Forelimb muscle (tissue), 1 donor: ENCODE measurements around the gene PDE8B. TPM values are rescaled to one million over a fixed set of nuclear protein-coding genes. Genes with fewer than 3 reads are reported as not detected.

Experiments used
- DNase-seq: peaks from one replicate; pipeline ENCODE4 v3.0.0-alpha.2; 2013; ENCODE audit warnings: low read depth
- polyA plus RNA-seq: library from polyadenylated mRNA; unstranded; fragments of 120-200 nt; gene quantifications from one replicate; pipeline ENCODE4 v1.2.1, GENCODE V29; 2013; ENCODE audit not compliant: insufficient read length

PDE8B gene
- polyA plus RNA-seq, 1 donor, result 3.9 TPM

DNA sequence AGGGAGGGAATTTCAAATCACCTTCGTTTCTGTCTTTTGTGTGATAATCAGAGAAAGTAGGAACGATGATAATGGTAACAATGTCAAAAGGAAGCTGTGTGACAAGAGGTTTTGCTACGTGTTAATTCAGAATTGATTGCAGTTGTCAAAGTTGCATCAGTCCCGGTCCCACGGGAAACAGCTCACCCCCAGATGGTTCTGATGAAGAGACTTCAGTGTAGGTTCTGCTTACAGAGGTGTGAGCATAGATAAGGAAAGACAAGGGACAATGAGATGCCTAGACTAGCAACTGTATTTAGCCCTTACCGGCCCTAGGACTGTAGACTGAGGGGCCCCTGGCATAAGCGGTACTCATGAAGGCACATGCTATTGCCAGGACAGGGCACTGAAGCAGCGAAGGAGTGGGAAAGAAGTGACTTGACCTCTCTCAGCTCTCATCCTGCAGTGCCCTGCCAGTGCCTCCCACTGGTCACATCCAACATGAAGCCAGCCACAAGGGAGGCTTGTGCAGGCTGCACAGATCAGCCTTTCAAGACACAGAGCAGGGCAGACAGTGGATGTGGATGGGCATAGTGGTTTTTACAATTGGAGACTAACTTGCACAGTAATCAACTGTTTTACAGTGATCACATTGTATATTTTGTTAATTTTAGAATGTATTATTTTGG is 21.1 kb downstream of the PDE8B start:
- DNase-seq, result no peak

DNA sequence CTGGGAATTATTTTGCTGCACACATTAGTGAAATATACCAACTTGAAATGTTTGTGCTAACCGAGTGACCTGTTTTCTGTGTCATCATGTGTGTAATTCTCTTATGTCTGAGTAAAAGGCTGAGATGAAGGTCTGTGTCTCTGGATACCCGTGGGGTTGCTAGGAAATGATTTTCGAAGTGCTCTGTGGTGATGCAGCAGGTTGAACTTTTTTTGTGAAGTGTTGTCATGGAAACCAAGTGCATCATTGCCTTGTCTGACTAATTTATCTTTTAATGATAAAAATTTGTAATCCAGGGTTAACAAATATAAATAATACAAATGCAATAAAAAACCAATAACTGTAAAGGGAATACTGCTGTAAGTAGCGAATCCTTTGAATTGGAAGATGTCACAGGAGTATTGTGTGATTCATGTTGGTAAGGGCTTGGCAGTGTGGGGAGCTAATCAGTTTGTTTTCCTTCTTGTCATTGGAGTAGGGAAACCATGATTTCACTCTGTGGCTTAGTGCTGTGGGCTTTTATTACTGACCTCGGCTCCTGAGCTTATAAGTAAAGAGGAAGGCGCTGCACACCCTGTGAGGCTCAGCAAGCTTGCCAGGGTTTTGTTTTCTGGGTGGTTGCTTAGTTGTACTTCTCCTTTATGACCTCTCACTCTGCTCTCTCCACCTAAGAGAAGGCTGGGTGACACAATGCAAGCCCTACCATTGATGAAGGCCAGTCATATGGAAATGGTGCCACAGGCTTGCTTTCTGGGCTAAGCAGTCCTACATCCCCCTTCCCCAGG is 22.3 kb downstream of the PDE8B start:
- DNase-seq, result no peak

DNA sequence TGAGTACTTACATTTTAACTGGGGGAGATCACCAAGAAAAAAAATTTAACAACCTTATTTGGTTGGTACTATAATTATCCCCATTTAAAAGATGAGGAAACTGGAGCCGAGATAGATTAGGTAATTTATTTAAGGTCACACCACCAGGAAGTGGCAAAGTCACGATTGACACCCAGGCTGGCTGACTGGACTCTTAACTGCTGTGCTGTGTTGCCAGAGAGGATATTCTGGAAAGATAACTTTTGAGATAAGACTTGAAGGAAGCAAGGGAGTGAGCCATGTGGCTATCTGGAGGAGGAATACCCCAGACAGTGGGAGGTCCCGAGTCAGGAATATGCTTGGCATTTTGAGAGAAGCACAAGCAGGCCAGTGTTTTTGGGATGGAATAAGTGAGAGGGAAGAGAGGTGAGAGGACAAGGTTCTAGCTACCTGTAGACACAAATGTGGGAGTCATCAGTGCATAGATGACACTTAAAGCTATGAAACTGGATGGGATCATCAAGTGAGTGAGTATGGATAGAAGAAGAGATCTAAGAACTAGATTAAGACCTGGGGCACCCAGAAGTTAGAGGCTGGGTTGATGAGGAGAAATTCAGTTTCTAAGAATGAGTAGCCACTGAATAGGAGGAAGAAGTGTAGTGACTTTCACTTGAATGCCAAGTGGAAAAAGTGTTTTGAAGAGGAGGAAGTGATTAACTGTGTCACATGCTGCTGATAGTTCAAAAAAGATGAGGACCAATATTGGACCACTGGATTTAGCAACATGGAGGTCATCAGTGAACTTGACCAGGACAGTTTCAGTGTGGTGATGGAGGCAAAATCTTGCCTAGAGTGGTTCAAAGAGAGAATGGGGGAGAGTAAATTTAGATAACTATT is 25.6 kb downstream of the PDE8B start:
- no peak for DNase-seq

DNA sequence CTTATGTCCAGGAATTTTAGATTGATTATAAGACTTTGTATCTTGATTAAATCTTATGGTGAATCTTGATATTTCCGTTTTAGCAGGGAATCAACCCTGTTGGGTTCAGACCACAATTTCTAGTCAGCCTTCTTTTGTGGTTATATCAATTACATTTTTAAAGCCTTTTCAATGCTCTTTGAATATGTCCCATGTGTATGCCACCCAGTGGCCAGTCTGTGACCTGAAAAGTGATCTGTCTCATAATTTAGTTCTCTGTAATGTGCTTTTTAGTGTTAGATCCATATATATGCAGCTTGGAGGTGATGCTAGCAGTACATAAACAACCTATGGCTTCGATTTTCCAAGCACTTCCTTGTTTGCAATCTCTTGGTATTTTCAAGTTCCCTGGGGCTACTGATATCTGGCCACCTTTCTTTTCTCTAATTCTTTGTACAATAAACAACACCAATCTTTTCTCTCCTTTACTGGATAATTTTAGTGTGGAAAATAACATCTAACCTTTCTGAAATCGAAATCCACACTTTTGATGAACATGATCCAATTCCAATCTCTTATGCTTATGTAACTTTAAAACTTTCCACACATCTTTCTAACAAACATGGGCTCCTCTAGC is 28.8 kb downstream of the PDE8B start:
- DNase-seq, result no peak

DNA sequence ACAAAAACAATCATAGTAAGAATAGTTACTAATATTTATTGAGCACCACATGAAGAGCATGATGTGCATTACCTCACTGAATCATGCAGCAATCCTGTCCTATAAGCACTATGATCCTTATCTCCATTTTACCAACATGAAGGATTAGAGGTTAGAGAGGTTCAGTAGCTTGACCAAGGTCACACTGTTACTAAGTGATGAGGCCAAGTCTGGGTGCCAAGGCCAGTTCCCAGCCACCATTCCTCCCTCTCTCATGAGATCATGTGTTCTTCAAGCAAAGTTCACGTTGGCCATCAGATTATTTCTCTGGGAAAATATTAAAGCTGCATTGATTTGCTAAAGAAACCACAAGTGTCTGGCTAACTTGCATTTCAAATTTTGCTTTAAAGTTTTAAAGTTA is 31.0 kb downstream of the PDE8B start:
- no peak for DNase-seq

DNA sequence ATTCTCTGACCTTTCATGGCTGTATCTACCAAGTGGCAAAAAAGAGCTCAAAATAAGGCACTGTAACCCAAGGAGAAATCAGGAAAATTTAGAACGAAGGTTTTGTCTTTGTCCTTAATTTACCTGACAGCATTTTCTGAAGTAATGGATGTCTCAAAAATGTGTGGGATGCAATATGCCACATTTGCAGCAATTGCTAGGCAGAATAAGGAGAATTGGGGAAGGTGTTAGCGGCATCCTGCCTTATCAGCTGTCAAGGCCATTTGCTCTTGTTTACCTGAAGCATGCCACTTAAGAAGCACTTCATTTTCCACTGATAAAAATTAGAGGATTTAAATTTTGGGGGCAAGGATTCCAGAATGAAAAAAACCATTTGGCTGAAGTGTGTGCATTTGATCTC is 39.0 kb downstream of the PDE8B start:
- DNase-seq, result no peak

DNA sequence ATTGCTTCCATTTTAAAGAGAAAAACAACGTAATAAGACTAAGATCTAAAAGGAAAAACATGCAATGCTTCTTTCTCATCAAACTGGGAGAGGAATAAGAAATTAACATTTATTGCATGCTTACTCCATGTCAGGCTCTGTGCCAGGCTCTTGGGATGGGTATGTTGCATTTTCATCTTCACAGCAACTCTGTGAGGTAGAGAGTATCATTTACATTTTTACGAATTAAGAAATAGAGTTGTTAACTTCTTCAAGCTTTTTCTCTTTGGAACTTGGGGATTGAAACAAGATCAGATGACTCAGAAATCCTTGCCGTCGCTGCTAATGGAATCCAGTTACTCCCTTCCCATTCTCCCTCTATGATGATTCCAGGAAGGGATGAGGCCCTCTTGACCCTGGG is 39.5 kb downstream of the PDE8B start:
- no peak for DNase-seq

DNA sequence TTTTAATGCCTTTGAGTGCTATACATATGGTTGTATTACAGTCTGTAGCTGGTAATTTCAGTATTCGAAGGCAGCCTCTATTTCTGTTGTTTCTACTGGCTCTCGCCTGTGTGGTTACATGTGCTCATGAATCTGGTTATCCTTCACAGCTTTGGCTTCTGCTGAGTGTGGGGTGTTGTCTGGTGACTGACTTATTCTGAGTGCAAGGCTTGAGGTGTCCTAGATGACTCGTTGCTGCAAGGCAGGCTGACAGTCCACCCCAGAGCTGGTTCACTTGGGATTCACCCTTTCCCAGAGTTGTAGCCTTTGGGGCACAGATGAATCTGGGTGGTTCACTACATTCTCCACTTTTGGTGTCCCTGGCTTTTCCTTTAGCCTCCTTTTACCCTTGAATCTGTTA is 41.4 kb downstream of the PDE8B start:
- no peak for DNase-seq

DNA sequence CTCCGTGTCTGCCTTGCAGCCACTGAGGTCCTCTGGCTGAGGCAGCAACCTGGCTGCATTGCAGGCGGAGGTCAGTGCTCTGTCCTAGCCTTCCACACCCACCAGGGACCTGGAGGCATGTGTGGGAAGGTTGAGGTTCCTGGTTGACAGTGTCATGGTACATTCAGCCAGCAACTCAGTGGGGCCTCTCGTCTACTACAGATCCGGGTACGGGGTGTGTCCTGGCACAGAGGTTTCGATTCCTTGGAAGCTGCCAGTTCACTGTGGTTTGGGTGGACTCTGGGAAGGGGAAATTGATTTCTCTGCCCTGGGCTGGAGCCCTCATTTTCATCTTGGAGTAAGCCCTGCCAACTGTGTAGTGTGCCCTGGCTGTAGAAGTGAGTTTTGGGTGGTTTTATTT is 45.1 kb downstream of the PDE8B start:
- DNase-seq, result no peak

DNA sequence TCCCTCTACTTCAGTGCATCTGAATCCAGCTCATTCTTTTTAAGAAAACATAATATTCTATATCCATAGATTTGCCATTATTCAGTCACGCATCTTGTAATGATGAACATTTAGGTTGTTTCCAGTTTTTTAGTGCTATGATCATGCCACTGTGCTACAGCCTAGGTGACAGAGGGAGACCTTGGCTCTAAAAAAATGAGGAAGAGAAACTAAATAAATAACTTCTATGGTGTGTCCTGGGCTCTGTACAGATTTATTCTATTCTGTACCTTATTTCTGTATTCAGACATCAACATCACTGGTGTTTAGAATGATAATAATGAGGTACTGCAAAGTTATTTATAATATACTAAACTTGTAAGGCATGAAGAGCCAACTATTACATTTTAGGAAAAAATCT is 45.9 kb downstream of the PDE8B start:
- no peak for DNase-seq

DNA sequence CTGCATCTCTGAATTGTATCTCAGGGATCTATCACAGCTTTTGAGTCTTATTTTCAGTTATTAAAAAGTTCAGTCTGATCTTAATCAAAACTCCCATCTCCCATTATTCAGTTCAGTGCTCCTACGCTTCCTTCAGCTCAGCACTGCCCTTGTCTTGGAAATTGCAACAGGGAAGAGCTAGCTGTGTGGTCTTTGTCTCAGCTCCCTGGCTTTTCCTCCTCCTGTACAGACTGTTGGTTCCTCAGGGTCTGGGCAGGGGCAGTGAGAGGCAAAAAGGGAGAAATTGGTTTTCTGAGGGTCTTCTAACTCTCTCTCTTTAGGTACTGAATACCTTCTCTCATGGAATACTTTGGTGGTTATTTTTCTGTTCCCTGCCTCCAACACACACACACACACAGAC is 48.2 kb downstream of the PDE8B start:
- DNase-seq, result no peak

DNA sequence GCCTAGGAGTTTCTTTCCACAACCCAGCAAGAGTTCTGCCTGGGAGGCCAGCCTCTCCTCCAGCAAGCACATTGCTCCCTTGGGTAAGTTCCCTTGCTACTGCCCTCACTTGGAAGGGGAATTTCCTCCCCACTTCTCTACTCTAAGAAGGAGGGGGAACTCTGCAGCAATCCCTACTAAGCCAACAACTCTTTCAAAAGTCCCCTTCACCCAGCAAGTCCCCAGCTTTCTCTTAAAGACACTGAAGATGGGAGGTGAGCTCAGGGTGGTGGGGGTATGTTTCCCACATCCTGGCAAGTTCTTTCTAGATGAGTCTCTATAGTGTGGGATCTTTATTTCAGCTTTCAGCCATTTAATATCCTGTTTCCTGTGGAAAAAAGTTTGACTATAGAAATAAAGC is 49.0 kb downstream of the PDE8B start:
- no peak for DNase-seq

DNA sequence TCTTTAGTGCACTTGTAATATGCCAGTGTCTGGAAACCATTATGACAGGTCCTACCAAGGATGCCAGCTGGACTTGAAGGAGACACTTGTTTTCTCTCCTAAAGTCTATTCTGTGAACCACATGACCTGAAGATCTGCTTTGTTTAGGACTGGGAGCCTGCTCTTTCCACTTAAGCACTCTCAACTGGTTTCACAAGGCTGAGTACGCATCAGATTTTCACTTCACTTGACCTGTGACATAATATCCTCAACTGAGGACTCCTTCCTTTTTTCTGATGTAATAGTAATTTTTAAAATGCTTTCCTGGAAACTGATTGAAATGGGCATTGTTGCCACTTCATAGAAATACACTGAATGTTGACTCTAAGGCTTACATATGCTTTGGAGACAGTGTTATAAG is 52.2 kb downstream of the PDE8B start:
- DNase-seq, result no peak

DNA sequence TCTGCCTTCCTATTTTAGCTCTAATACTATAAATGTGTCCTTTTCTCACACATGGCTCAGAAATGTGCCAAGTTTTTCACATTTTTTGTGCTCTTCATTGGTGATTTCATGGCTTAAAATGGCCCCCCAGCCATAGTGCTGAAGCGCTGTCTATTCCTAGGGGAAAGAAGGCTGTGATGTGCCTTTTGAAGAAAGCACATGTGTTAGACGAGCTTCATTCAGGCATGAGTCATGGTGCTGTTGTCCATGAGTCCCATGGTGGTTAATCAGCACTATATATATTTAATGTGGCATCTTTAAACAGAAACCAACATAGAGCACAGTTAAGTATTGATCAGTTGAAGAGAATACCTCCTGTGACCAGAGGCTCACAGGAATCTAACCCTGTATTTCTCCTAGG is 55.8 kb downstream of the PDE8B start:
- DNase-seq, result no peak

DNA sequence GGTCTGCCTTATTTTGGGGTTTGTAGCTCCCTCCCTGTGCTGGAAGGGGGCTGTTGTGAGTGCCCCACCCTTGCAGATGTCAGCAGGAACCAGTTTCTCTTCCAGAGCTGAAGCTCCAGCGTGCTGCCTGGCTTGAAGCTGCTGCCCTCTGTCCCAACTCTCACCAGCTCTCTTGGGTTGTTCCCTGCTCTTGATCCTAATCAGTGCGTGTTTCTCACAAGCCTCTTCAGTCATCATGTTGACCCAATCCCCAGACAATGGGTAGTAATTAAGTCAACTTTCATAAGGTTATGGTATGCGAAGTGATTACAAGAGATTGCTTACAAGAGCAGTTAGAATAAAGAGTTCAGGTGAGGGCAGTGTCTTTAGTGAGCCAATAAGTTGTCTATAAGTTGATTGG is 57.0 kb downstream of the PDE8B start:
- no peak for DNase-seq

DNA sequence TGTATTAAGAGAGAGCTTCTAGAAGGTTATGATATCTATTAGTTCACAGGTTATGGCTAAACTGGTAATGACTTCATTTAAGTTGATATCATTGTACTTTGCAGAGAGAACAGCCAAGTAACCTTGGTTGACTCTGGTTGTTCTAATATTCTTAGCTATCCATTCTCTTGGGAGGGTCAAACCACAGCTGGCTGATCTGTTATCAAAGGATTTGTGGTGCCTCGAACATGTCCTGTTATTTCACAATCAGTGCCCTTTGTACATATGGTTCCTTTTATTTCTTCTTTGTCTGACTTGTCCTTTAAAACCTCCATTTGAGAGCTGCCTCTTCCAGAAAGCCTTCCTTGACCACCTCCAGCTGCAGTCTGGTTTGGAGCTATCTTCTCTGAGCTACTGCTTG is 61.7 kb downstream of the PDE8B start:
- DNase-seq, result no peak

DNA sequence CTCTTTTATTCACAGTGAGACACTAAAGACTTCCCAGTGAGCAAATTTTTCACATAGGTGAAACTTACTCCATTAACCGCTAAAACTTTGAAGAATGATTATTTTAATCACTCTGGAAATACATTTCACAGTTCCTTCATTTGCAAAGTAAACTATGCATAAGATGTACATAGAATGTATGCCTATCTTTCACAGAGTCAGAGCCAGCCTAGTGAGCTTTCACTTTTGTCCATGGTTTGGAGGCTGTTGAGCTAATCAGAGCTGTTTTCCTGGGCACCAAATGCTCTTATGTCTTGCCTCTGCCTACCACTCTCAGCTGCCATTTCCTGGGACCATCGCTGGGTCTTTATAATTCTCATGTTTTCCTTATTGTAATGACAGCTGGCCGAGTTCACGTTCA is 67.3 kb downstream of the PDE8B start:
- no peak for DNase-seq

DNA sequence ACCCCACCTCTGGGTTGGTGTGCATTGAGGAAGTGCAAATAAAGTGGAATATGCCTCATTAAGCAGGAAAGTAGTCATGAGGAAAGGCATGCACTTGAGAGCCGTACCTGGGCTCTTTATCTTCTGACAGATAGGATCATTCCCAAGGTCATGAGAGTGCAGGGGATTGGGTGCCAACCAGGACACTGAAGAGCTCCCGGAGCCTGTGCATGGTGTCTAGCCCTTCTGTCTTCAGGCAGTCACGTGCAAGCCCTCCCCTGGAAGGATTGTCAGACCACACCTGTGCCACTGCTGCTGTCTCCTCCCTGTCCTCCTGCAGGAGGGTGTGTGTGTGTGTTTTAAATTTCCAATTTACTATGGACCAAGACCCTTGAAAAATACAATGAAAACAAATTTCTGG is 69.6 kb downstream of the PDE8B start:
- no peak for DNase-seq

DNA sequence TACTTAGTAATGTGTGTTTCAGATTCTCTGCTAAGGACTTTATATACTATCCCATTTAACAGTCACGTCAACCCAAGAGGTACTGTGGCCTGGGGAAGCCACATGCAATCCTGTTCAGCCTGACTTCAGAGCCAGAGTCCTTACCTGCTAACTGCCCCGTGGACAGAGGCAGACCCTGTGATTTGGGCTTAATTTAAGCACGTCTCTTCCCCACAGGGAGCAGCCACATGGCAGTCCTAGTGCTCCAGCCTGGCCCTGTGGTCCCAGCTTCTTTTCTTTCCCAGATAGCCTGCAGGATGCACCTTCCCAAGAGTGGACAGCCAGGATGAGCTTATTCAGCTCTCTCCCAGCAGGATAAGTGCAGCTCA is 71.5 kb downstream of the PDE8B start:
- DNase-seq, result no peak

DNA sequence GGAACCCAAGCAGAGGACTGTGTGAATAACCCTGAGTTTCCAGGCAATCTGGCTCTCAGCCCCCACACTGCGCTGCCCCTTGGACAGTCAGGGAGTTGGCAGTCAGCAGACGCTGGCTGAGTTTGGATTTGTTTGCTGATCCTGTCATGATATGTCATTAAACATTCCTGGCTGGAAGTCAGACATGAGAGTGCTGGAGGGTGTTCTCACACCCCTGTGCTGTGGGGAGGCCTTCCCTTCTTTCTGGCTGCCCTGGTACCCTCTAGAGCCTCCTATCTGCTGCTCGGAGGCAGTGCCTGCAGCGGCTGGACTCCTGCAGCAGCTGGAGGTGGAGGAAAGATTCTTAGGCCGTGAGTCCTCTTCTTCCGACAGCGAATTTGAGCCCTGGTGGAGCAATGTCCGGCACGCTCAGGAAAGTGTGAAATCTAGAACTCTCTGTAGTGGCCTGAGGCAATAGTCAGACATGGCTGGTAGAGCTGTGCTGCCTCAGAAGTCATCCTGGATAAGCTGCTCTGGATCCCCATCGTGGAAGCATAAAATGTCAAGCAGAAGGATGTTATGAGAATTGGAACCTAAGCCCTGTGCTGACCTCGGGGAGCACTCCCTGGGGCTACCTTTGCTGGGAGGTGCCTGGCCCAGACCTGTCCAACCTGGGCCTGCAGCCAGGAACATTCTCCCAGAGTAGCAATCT is 72.0 kb downstream of the PDE8B start:
- no peak for DNase-seq

DNA sequence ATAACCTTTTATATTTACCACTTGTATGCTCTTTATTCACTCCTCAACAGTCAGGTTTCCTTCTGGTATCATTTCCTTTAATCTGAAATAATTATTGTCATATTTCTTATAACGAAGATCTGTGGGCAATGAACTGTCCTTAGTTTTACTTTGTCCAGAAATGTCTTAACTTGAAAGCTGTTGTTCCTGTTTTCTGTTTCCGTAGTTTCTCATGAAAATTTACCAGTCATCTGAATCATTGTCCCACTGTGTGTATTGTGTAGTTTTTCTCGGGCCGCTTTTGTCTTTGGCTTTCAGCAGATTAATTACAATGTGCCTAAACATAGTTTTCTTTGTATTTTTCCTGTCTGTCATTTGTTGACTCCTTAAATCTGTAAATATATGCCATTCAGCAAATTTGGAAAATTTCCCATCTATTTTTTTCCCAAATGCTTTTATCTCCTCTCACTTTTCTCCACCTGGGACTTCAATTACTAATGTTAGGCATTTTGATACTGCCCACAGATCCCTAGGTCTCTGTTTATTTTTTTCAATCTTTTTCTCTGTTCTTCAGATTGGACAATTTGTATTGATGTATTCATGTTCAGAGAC is 74.9 kb downstream of the PDE8B start:
- DNase-seq, result no peak
